Activated CD8-positive, alpha-beta memory T cell treated with anti-CD3 and anti-CD28 coated beads for 24 hours (primary cell): ENCODE measurements around the gene TAB3.
A peak's percentile ranks its signal among the peaks of the same experiment; 100 is the strongest.

Experiments
- DNase-seq: peaks from one replicate; pipeline ENCODE4 v3.0.0-alpha.2; 2020

TAB3 gene, protein sequence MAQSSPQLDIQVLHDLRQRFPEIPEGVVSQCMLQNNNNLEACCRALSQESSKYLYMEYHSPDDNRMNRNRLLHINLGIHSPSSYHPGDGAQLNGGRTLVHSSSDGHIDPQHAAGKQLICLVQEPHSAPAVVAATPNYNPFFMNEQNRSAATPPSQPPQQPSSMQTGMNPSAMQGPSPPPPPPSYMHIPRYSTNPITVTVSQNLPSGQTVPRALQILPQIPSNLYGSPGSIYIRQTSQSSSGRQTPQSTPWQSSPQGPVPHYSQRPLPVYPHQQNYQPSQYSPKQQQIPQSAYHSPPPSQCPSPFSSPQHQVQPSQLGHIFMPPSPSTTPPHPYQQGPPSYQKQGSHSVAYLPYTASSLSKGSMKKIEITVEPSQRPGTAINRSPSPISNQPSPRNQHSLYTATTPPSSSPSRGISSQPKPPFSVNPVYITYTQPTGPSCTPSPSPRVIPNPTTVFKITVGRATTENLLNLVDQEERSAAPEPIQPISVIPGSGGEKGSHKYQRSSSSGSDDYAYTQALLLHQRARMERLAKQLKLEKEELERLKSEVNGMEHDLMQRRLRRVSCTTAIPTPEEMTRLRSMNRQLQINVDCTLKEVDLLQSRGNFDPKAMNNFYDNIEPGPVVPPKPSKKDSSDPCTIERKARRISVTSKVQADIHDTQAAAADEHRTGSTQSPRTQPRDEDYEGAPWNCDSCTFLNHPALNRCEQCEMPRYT

DNA sequence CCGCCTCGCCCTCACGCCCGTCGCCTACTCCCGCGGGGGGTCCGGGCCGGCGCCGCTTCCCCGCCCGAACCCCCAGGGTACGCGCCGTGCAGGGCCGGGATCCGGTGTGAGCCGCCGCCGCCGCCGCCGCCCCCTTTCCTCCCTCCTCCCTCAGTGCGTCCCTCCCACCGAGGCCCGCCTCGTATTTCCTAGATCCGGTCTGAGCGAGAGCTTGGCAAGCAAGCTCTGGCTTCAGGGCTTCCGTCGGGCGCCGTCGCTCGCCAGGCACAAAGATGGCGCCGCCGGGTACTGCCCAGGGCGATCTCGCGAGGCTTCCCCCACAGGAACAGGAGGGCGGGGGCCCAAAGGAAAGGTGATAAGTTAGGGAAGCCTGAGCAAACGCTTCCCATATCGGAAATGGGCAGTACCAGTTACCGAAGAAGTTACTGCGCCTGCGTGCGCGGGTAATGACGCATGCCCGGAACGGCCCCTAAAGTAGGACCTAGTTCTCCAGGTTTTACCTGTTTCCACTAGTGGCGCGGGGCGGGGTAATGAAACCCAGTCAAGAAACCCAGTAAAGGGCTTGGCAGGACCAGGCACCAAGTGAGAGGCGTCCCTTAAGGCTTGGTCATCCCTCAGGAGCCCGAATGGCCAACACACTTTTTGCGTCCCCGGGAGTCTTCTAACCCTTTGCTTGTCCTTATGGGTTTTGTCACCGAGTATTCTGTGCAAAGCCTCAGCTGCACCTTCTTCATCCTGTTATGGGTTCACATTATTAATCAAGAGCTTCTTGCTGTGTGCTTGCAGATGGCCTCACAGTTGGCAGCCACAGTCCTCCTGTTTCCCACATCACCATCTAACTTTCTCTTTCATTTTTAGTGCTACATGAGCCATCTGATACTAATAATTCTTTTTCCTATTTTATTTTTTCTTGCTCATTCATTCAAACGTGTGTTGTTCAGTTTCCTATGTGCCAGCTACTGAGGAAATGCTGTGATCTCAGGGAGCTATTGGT, at the start of gene TAB3:
TAB3 (minus strand) TSS at position 108 of the 994 bp plus-strand sequence. CDS start 29,666 bp downstream, outside the sequence.
- peak; percentile 91 for DNase-seq

DNA sequence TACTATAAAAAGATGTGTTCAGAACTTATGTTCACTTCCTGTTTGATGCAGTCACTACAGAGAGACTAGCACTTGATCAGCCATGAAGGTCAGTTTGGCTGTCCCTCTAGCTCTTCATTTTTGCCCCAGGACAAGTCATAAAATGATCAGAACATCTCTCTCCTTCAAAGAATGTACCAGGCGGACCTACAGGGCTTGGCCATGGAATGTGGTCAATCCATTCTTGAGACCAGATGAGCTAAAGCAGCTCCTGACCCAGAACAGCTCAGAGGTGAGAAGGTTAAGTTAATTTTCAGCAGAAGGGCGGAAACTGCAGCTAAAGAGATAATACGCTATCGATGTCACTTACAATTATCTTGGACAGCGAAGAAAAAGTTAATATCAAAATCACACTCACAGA, 49.2 kb upstream of the TAB3 start:
- DNase-seq, result no peak

DNA sequence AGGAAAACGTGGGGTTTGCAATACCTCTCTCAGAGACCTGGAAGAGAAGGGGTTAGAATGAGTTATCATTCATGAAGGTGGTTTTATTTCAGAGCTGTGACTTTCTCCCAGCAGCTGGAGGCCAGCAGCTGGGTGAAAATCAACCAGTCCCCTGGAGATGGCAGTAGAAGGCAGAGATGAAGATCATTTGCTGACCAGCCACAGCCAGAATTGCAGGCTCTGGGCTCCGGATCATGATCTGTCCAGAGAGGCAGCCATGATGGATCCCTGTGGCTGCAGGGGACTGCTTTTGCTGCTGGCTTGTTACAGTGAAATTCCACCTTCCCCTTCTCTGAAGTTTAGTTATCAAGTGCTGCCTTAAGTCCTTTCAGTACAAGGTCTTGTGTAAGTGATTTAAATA, 46.9 kb upstream of the TAB3 start:
- DNase-seq, result no peak

DNA sequence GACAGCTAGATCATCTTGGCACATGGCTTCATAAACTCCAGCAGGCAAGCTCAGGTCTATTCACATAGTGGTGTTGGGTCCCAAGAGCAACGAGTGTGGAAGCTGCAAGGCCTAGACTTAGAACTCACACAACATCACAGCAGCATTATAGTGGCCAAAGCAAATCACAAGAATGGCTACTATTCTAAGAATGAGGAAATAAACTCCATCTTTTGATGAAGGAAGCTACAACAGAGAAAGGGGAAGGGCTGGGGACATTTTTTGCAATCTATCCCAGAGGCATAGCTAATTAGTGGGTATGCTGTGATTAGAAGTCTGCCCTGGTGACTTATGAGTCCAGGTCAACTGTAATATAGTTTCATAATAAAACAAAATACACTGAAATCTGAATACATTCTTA, 42.9 kb upstream of the TAB3 start:
- no peak for DNase-seq

DNA sequence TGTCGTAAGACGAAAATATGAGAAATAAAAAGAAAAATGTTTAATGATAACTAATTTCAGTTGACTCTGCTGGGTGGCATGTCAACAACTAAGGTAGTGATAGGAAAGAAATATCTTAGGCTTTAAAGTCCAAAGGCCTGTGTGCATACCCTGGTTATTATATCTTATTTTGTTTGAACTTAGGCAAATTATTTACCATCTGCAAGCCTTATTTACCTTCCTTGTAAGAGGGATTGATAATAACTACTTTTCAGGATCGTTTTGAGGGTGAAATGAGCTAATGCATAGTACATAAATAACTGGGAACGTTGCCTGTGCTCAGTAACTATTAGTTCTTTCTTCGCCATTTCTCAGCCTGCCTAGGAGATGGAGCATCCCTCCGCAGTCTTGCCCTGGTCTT, 41.6 kb upstream of the TAB3 start:
- no peak for DNase-seq

DNA sequence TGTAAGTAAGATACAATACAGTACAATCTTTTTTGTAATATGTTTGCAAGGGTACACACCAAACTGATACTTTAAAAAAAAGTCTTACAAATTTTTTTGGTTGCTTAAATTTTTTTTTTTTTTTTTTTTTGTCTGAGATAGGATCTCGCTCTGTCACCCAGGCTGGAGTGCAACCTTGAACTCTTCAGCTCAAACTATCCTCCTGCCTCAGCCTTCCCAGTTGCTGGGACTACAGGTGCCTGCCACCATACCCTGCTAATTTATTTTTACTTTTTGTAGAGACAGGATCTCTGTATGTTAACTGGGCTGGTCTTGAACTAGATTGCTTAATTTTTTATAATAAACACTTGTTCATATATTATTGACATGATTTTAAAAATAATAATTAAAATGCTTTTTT, 41.1 kb upstream of the TAB3 start:
- no peak for DNase-seq

DNA sequence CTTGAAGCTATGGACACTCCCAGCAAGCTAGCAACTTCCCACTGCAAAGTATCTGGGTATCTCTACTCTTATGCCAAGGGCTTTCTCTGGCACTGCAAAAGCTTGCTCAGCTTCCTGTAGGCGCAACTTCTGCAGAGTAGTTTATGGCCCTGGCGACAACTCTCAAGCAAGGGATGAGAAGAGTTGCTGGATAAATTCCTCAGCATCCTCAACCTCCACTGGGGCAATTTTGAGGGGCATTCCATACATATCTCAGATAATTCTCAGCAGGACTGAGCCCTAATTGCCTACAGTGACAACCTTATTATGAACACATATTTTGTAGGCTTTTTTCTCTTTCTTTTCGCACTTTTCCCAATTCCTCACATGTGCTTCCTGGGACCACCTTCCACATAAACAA, 31.2 kb upstream of the TAB3 start:
- no peak for DNase-seq

DNA sequence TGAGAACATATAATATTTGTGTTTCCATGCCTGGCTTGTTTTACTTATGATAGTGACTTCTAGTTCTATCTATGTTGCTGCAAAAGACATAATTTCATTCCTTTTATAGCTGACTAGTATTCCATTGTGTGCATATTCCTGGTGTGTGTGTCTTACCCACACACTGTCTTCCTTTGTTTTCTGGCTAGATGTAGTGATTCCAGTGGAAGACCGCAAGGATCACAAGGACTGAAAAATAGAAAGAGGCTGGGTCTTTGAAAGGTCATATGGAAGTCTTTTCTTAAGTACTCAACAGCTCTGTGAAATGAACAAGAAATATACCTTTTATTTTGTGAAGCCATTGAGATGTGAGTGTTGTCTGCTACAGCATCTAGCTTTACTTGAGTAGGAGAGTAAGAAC, 29.4 kb upstream of the TAB3 start:
- DNase-seq, result no peak

DNA sequence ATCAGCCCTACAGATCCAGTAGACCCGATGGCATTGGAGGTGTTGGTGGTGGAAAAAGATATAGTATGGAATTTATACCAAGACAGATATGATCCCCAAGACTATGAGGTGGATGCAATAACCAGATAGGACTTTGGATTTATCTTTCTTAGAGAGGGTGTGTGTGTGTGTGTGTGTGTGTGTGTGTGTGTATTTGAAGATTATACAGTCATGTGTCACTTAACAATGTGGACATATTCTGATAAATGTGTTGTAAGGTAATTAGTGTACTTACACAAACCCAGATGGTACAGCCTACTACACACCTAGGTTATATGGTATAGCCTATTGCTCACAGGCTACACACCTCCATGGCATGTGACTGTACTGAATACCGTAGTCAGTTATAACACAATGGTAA, 24.4 kb upstream of the TAB3 start:
- DNase-seq, result no peak

DNA sequence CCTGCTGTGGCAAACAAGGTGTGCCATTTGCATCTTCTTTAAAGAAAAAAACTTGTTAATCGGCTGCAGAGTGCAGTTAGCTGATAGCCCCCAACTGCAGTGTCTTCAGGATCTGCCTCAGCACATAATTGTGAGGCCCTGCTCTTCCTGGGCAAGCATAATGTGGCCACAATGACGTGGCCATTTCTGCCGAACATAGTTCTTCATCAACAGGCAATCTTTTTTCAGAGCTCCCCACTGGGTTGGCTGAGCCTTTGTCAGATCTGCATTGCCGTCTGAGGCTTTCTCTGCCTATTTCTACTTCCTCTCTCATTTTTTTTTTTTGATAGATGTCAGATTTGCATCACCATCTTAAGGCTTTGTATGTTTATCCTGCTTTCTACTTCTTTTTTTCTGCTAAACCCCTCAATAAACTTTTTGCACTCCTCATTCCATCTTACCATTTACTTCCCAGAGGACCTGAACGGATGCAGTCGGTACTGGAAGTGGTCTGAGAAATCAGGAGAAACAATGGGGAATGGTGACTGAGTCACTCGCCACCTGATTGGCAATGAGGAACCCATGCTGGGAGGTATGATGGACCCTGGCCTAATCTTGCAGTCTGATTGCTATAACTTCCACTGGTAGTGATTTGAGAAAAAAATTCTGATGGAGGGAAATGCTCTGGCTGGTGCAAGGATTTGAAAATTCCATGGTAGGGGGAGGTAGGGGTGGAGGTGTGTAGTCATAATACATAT, 21.2 kb upstream of the TAB3 start:
- no peak for DNase-seq

DNA sequence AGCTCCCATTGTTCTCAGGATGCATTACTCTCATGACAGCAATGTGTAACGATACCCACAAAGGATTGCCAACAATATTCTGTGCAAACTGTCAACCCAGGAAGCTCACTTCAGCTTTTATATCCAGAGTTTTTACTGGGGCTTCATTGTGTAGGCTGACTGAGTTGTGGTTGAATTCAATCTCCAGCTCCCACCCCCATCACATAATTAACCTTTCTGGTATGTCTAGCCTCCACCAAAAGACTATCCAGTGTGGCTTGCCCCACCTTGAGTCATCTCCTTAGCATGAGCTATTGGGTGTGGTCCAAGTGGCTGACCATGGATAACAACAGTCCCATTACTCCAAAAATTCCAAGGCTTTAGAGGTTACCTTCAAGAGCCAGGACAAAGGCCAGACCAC, 17.7 kb upstream of the TAB3 start:
- DNase-seq, result no peak

DNA sequence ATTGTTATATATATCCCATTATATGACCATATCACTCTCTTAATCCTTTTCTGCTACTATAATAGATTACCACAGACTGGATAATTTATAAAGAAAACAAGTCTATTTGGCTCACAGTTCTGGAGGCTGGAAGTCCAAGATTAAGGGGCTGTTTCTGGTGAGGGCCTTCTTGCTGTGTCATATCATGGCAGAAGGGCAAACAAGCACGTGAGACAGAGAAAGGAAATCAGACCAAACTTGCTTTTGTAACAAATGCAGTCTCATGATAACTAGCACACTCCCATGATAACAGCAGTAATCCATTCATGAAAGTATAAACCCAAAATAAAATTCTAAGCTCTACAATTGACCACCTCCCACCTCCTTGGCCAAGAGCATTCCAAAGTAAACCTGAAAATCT, 16.3 kb upstream of the TAB3 start:
- DNase-seq, result no peak

DNA sequence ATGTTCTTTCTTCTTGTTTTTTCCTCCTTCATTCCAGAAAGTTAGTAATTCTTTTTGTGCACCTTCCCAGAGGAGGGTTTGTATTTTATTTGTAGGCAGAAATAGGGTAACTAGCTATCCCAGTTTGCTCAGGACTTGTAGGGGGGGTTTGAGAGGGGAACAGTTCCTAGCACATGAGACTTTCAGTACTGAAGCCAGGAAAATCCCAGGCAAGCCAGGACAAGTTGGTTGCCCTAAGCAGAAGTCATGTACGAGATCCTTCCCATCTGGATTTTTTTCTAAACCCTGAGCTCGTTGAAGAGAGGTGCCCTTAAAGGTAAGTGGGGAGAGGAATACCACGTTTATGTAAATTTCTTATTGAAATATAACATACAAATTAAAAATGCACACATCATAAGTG, 15.6 kb upstream of the TAB3 start:
- no peak for DNase-seq

DNA sequence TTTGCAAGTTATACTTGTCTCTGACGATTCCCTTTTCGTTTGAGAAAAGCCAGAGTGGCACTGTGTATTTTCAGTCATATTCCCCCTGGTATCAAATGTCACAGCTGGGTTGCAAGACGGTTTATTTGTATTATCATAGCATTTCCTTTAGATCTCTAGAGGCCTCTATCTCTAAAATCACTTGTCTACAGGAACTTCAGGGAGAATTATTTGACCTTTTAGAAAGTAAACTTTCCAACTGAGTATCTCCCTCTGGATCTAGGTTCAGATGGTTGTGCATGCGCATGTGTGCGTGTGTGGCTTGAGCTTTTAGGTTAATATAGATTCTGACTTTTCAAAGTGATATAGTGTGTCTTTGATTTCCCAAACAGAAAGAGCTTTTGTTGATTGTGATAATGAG, 15.1 kb upstream of the TAB3 start:
- DNase-seq, result no peak

DNA sequence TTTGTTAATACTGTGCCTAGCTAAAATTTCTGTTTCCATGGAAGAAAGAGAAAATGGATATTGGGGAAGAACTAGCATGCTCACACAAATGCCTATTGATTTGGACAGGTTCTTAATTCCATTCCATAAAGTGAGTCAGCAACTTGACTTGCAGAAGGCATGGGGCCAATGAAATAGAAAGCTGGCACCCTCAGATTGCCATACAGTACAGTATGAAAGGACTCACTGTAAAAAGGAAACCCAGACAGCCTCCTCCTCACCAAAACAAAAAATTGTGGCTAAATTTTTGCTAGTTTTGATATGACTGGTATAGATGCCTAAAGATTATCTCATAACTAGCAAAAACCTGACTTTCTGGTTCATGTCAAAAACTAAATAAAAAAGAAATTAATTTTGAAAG, 11.2 kb upstream of the TAB3 start:
- no peak for DNase-seq

DNA sequence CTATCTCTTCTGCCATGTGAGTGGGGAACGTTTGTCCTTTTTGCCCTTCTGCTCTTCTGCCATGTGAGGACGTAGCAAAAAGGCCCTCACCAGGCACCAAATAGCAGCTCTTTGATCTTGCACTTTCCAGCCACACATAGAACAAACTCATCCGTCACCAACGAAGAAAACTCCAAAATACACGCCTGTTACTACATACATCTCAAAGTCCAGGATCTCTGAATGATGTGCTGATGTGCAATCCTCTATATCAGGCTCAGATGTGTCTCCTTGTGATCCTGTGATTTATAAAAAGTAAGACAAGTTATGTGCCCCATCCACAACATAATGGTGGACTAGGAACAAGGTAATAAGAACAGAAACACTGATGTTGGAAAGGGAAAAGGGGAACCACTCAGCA, 9.8 kb upstream of the TAB3 start:
- DNase-seq, result no peak

DNA sequence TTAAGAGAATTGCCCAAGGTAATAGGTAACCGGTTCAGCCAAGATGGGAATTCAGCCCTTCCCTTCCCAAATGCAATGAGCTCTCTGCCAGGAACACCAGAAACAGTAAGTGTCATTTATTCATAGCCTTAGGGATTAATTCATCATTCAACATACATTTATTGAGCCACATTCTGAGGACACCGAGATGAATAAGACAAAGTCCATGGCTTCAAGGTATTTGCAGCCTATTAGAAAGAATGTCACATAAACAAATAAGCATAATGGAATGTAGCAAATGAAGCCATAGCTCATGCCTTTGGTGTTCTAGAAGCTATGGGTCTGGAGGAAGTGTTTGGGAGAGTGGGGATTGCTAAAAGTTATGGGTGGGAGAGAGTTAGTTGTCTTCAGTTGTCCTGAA, 6.3 kb upstream of the TAB3 start:
- DNase-seq, result no peak

DNA sequence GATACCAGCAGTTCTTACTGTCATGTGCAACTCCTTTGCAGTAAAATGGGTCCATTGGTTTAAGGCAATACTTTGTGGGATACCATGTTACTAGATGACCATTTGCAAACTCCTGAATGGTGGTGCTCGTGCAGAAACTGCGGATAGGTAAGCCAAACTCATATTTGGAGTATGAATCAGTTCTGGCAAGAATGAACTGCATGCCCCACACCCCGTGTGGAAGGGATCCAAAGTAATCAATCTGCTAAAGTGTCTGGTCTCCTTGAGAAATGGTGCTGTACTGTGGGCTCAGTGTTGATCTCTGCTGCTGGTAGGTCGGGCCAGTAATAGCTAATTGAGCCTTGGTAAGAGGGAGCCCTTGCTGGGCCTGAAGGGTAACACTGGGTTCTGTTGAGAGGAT, 4.2 kb upstream of the TAB3 start:
- DNase-seq, result no peak

DNA sequence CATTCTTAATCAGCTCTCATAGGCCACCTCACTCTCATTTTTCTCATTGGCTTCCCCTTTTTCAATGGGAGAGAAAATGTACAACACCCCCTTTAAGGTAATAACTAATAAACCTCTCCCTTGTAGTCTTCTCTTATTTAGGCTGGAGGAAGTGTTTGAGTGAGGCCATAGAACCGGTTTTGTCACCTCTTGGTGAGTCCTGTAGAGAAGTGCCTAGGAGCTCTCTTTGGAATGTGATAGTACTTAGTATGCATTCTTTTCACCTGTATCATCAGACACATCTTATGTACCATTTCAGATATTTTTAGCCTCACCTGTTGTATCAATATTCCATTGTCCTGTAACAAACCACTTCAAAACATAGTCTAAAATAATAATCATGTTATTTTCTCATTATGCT, 3.5 kb upstream of the TAB3 start:
- DNase-seq, result no peak

DNA sequence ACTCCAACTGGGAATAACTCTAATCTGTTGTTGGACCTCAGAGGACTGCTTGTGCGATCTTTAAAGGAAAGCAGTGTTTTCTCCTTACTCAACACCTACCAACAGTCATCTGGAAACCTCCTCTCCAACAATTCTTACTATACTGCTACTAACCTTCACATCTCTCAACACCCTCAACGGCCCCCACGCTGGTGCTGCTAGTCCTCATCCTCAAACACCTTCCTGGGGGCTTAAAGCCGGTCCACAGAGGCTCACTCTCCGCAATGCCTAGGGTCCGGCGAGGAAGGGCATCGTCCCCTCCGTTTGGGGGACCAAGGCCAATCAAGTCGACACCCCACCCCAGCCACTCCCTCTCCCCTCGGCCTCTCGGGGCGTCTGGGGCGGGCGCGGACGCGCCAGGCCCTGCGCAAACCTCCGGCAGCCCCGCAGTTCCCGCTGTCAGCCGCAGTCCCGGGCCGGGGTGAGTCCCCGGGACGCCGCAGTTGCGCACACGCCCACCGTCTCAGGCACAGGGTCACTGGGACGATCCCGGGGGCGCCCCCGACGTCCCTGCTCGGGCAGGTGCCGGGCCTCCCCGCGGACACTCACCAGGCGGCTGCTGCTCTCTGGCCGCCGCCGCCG, 418 bp downstream of the TAB3 start:
- peak; percentile 69 for DNase-seq

DNA sequence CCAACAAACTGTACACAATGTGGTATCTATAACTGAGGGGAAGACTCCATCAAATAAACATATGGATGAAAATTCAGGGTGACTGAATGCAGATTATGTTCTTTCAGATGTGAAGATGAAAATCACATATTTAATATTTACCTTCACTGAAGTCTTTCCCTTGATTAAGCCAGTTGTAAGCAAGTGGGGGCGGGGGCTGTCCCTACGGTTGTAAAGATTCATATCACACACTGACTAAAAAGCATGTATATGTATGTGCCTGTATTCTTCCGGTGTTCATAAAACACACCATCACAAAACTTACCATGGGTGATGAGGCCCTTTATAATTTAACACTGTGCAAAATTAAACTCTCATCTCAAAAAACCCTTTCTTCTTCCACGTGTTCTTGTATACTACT, 1.3 kb downstream of the TAB3 start:
- no peak for DNase-seq

DNA sequence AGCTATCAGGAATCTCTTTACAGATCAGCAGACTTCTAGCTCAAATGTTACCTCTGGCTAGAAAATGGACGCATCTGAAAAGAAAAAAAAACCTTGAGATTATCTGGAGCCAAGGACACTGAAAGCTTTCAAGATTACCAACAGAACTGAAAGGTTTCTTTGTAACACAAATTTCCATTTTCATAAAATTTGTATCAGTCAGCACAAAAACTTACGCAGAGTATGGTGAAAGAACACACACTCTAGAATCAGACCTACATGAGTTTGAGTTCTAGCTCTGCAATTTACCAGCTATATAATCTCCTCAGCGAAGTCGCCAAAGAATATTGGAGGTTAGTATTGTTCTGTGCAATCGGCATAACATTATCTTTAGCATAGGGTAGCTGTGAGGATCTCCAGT, 1.8 kb downstream of the TAB3 start:
- no peak for DNase-seq
